ENCODE measurements around the gene SDF2L1.

The SDF2L1 gene

GRCh38 chr22:21693333-21693998, 51.4 kb downstream of the SDF2L1 start:
- no peak for TF ChIP-seq CTCF (IDR thresholded peaks at IDR 0.05)
- Histone ChIP-seq H3K27ac (no peak overlapping the region), H3K4me3 (no peak overlapping the region)
- DNase-seq (ENCODE audit: low spot score) = peak; percentile 70

All from coronary artery (tissue), 2 donors.